Upper lobe of left lung (tissue), 4 donors: ENCODE data around the gene ATP5PO.

Source experiments
- CTCF ChIP-seq, 6 experiments: fragments of 450-650 bp in 4 of 6; fragments of 200-600 bp in 2 of 6; sonication (generic) in 2 of 6; IDR thresholded peaks; one replicate each; pipeline ENCODE4 v1.5.1; 2016 to 2019; ENCODE audit warnings: antibody characterized with exemption in 6 of 6
- POLR2AphosphoS5 ChIP-seq, 2 donors: sonication (generic); formaldehyde crosslinking; IDR thresholded peaks; one replicate each; pipeline ENCODE4 v1.5.1; 2017; ENCODE audit warnings: antibody characterized with exemption in 2 of 2

- TF ChIP-seq CTCF (IDR thresholded peaks at IDR 0.05), result no peak
- no peak for TF ChIP-seq POLR2AphosphoS5 (IDR thresholded peaks at IDR 0.05)
Measured at GRCh38 chr21:33897739-33898138, 17.9 kb downstream of the ATP5PO start.
